Panc1 (cell line): ENCODE measurements around the gene RPS18.
"Not testable (repeated sequence)": the region's sequence is repeated elsewhere in the genome, so short reads cannot be mapped to it uniquely, and the experiment has no call there.

Source experiments
- CTCF ChIP-seq: fragments of 450-650 bp; IDR thresholded peaks from 2 replicates; pipeline ENCODE4 v1.5.1; 2017; ENCODE audit warnings: mild to moderate bottlenecking
- POLR2AphosphoS5 ChIP-seq: IDR thresholded peaks from 2 replicates; pipeline ENCODE4 v1.6.1; 2012; ENCODE audit warnings: mild to moderate bottlenecking, low read depth, low read length, moderate library complexity

- TF ChIP-seq CTCF, POLR2AphosphoS5: not testable (repeated sequence)
Observed at GRCh38 chr6:33262490-33262889, 9.4 kb upstream of the RPS18 start.
